Lower leg skin (tissue), 4 donors: ENCODE data around the gene COL19A1. TPM values are rescaled to one million over a fixed set of nuclear protein-coding genes. Genes with fewer than 3 reads are reported as not detected.

ENCODE experiments used
- DNase-seq, 2 donors: peaks; one replicate each; pipeline ENCODE4 v3.0.0-alpha.2; 2019; ENCODE audit warnings: low spot score in 2 of 2
- H3K4me3 ChIP-seq: fragments of 200-600 bp; sonication (generic); 2 replicates; pipeline ENCODE4 v1.5.1; 2017; ENCODE audit warnings: mild to moderate bottlenecking, low read depth; ENCODE audit not compliant: poor library complexity, severe bottlenecking
- CTCF ChIP-seq, 3 donors: fragments of 450-650 bp; IDR thresholded peaks; one replicate each; pipeline ENCODE4 v1.5.1; 2016; ENCODE audit warnings: antibody characterized with exemption in 3 of 3, mild to moderate bottlenecking in 3 of 3, moderate library complexity in 2 of 3
- POLR2A ChIP-seq, 2 donors: fragments of 450-650 bp; IDR thresholded peaks; one replicate each; pipeline ENCODE4 v1.6.1; 2016 to 2017; ENCODE audit warnings: antibody characterized with exemption in 2 of 2, mild to moderate bottlenecking in 1 of 2, moderate library complexity in 1 of 2
- WGBS, 2 donors: methylation state at CpG; one replicate each; pipeline ENCODE4 v1.1.5; 2018; 5-methylcytosine and 5-hydroxymethylcytosine counted together
- intact Hi-C: fragments of 100-400 bp; cut with DNase I; formaldehyde crosslinking; loops from one replicate; pipeline ENCODE4 v1.15.0; 2023; ENCODE audit warnings: low total_unique reads
- total RNA-seq, 4 donors: library from RNA; depleted of rRNA; stranded (reverse); fragments of >200 nt; gene quantifications; one replicate each; pipeline ENCODE4 v1.1.0, GENCODE V29; 2016

Gene COL19A1
- total RNA-seq, 4 donors from 2014 or later: 0.12 to 0.19 TPM; not detected in 2

- no peak overlapping the region for H3K4me3 ChIP-seq
- no peak for TF ChIP-seq POLR2A (IDR thresholded peaks at IDR 0.05)
- no peak for TF ChIP-seq CTCF (IDR thresholded peaks at IDR 0.05)
- no peak for DNase-seq
- 73 to 88% methylated on average over 1 of the region's 1 CpG for WGBS, 2 donors
- intact Hi-C loops: no loop called here
These were observed 227.8 kb downstream of the COL19A1 start for GRCh38 chr6:70094156-70094555.

GRCh38 chr6:70099732-70100131, 233.4 kb downstream of the COL19A1 start:
- WGBS, 2 donors: 82 to 87% methylated on average over 3 of the region's 3 CpGs
- no peak for DNase-seq

GRCh38 chr6:70103798-70104197, 237.4 kb downstream of the COL19A1 start:
- H3K4me3 ChIP-seq: no peak overlapping the region
- TF ChIP-seq CTCF (IDR thresholded peaks at IDR 0.05) (no peak), POLR2A (IDR thresholded peaks at IDR 0.05) (no peak)
- WGBS, 2 donors: 77 to 78% methylated on average over 1 of the region's 1 CpG
- no peak for DNase-seq
- intact Hi-C loops: no loop called here

More at GRCh38 chr6:70099732-70100131, 233.4 kb downstream of the COL19A1 start:
- TF ChIP-seq POLR2A (IDR thresholded peaks at IDR 0.05) (no peak), CTCF (IDR thresholded peaks at IDR 0.05) (no peak)
- intact Hi-C loops: no loop called here
- H3K4me3 ChIP-seq: no peak overlapping the region

GRCh38 chr6:70107852-70108629, 241.7 kb downstream of the COL19A1 start:
- intact Hi-C loops: no loop called here
- TF ChIP-seq CTCF (IDR thresholded peaks at IDR 0.05): no peak
- no peak for TF ChIP-seq POLR2A (IDR thresholded peaks at IDR 0.05)
- WGBS, 2 donors: 44 to 46% methylated on average over 3 of the region's 3 CpGs
- H3K4me3 ChIP-seq: no peak overlapping the region
- no peak for DNase-seq

- DNase-seq: no peak
- intact Hi-C loops: no loop called here
- TF ChIP-seq CTCF (IDR thresholded peaks at IDR 0.05): no peak
- TF ChIP-seq POLR2A (IDR thresholded peaks at IDR 0.05): no peak
- H3K4me3 ChIP-seq: no peak overlapping the region
- 35 to 40% methylated on average over 2 of the region's 2 CpGs for WGBS, 2 donors
These were observed 244.0 kb downstream of the COL19A1 start for GRCh38 chr6:70110126-70111022.
